Vagina (tissue), 2 donors: ENCODE results near the gene VLDLR. TPM values are rescaled to one million over a fixed set of nuclear protein-coding genes. Genes with fewer than 3 reads are reported as not detected.

Source experiments
- DNase-seq, 2 donors: peaks; one replicate each; pipeline ENCODE4 v3.0.0-alpha.2; 2017; ENCODE audit errors: extremely low spot score in 2 of 2
- H3K27ac ChIP-seq: fragments of 200-600 bp; sonication (generic); one replicate; pipeline ENCODE4 v1.5.1; 2019
- H3K27me3 ChIP-seq: fragments of 200-600 bp; sonication (generic); one replicate; pipeline ENCODE4 v1.5.1; 2019
- H3K36me3 ChIP-seq, 2 donors: fragments of 200-600 bp; sonication (generic); one replicate each; pipeline ENCODE4 v1.5.1; 2017 to 2019
- H3K4me1 ChIP-seq: fragments of 200-600 bp; sonication (generic); one replicate; pipeline ENCODE4 v1.5.1; 2019
- H3K4me3 ChIP-seq, 2 donors: fragments of 200-600 bp; sonication (generic); 1 replicate in 1 of 2; 2 replicates in 1 of 2; pipeline ENCODE4 v1.5.1; 2016 to 2019
- H3K9me3 ChIP-seq: fragments of 200-600 bp; sonication (generic); one replicate; pipeline ENCODE4 v1.5.1; 2019
- CTCF ChIP-seq, 3 experiments: fragments of 450-650 bp in 2 of 3; fragments of 200-600 bp in 1 of 3; sonication (generic) in 1 of 3; IDR thresholded peaks; one replicate each; pipeline ENCODE4 v1.5.1; 2017 to 2019; ENCODE audit warnings: antibody characterized with exemption in 3 of 3, mild to moderate bottlenecking in 2 of 3, moderate library complexity in 2 of 3
- POLR2A ChIP-seq, 2 donors: fragments of 450-650 bp; IDR thresholded peaks; one replicate each; pipeline ENCODE4 v1.6.1; 2017; ENCODE audit warnings: antibody characterized with exemption in 2 of 2, mild to moderate bottlenecking in 2 of 2, moderate library complexity in 2 of 2
- POLR2AphosphoS5 ChIP-seq, 2 donors: sonication (generic); formaldehyde crosslinking; IDR thresholded peaks; one replicate each; pipeline ENCODE4 v1.9.0; 2017; ENCODE audit warnings: antibody characterized with exemption in 2 of 2, mild to moderate bottlenecking in 2 of 2, low read depth in 1 of 2; ENCODE audit not compliant: insufficient read depth in 1 of 2
- intact Hi-C: fragments of 100-400 bp; cut with DNase I; formaldehyde crosslinking; loops from one replicate; pipeline ENCODE4 v1.15.1; 2023
- total RNA-seq: library from RNA; depleted of rRNA; stranded (reverse); fragments of >200 nt; gene quantifications from one replicate; pipeline ENCODE4 v1.2.3, GENCODE V29; 2016

Gene VLDLR
- total RNA-seq, 1 donor from 2014 or later: 4.7 TPM

GRCh38 chr9:2677915-2678889 is 56.6 kb downstream of the VLDLR start:
- peak in 1 of 2 donors; percentile 33 for TF ChIP-seq POLR2AphosphoS5 (IDR thresholded peaks at IDR 0.05; ENCODE audit: insufficient read depth in 1 of 2, low read depth in 1 of 2)
- no peak for TF ChIP-seq CTCF (IDR thresholded peaks at IDR 0.05)
- no peak for TF ChIP-seq POLR2A (IDR thresholded peaks at IDR 0.05)
- Histone ChIP-seq H3K9me3 (no peaks in the 10 kb centered on the region), H3K36me3 (no peaks in the 10 kb centered on the region), H3K27ac (no peak overlapping the region), H3K4me1 (peaks cover 10% of the 10 kb centered on the region), H3K27me3 (no peaks in the 10 kb centered on the region), H3K4me3 (no peak overlapping the region)
- intact Hi-C loops: no loop called here
- no peak for DNase-seq

GRCh38 chr9:2679011-2679410 is 57.4 kb downstream of the VLDLR start:
- no peaks in the 10 kb centered on the region for H3K27me3 ChIP-seq
- TF ChIP-seq CTCF (IDR thresholded peaks at IDR 0.05) (no peak), POLR2A (IDR thresholded peaks at IDR 0.05) (no peak), POLR2AphosphoS5 (IDR thresholded peaks at IDR 0.05; ENCODE audit: insufficient read depth in 1 of 2, low read depth in 1 of 2) (no peak)
- H3K36me3 ChIP-seq: no peaks in the 10 kb centered on the region
- H3K27ac ChIP-seq: no peak overlapping the region
- H3K4me3 ChIP-seq: no peak overlapping the region
- no peaks in the 10 kb centered on the region for H3K9me3 ChIP-seq
- H3K4me1 ChIP-seq: peaks cover 10% of the 10 kb centered on the region
- no peak for DNase-seq
- intact Hi-C loops: no loop called here

GRCh38 chr9:2681981-2682380 is 60.4 kb downstream of the VLDLR start:
- no peak for DNase-seq
- intact Hi-C loops: no loop called here
- Histone ChIP-seq H3K27ac (no peak overlapping the region), H3K9me3 (no peaks in the 10 kb centered on the region), H3K27me3 (no peaks in the 10 kb centered on the region), H3K4me3 (no peak overlapping the region), H3K4me1 (peaks cover 10% of the 10 kb centered on the region), H3K36me3 (no peaks in the 10 kb centered on the region)
- TF ChIP-seq POLR2AphosphoS5 (IDR thresholded peaks at IDR 0.05; ENCODE audit: insufficient read depth in 1 of 2, low read depth in 1 of 2) (peak in 1 of 2 donors; percentile 46), CTCF (IDR thresholded peaks at IDR 0.05) (no peak), POLR2A (IDR thresholded peaks at IDR 0.05) (no peak)

GRCh38 chr9:2686911-2687310 is 65.3 kb downstream of the VLDLR start:
- Histone ChIP-seq H3K36me3 (no peaks in the 10 kb centered on the region), H3K27ac (no peak overlapping the region), H3K27me3 (no peaks in the 10 kb centered on the region), H3K9me3 (no peaks in the 10 kb centered on the region), H3K4me3 (no peak overlapping the region), H3K4me1 (no peaks in the 10 kb centered on the region)
- intact Hi-C loops: no loop called here
- no peak for DNase-seq
- no peak for TF ChIP-seq POLR2AphosphoS5 (IDR thresholded peaks at IDR 0.05; ENCODE audit: insufficient read depth in 1 of 2, low read depth in 1 of 2)
- no peak for TF ChIP-seq CTCF (IDR thresholded peaks at IDR 0.05)
- no peak for TF ChIP-seq POLR2A (IDR thresholded peaks at IDR 0.05)

GRCh38 chr9:2688636-2689035 is 67.0 kb downstream of the VLDLR start:
- TF ChIP-seq POLR2A (IDR thresholded peaks at IDR 0.05): no peak
- Histone ChIP-seq H3K4me1 (no peaks in the 10 kb centered on the region), H3K27me3 (no peaks in the 10 kb centered on the region), H3K36me3 (no peaks in the 10 kb centered on the region), H3K27ac (no peak overlapping the region), H3K4me3 (no peak overlapping the region), H3K9me3 (no peaks in the 10 kb centered on the region)
- intact Hi-C loops: no loop called here
- no peak for DNase-seq
